ENCODE data around the gene TUSC2. TPM values are rescaled to one million over a fixed set of nuclear protein-coding genes. Genes with fewer than 3 reads are reported as not detected.

Gene TUSC2
- total and polyA plus RNA-seq, 2 of the 8 experiments (the other 6 are each of a cell fraction or from before 2014, with no cell fraction given), result 33.3 to 65.4 TPM

GRCh38 chr3:50287262-50287661 is 40.8 kb downstream of the TUSC2 start:
- DNase-seq (ENCODE audit: low read depth in 1 of 2, low spot score in 2 of 2), result no peak
- no peak overlapping the region for H4K91ac ChIP-seq (replicated peaks; ENCODE audit: insufficient read length, low read length)
- H3K23ac ChIP-seq (ENCODE audit: insufficient read length), result no peak overlapping the region
- H3K23me2 ChIP-seq (ENCODE audit: low read depth, low read length), result peaks cover 7% of the 10 kb centered on the region
- no peak overlapping the region for H2AFZ ChIP-seq (ENCODE audit: low read length)
- H2BK20ac ChIP-seq (ENCODE audit: low read length), result no peak overlapping the region
- H2BK12ac ChIP-seq (ENCODE audit: low read depth, low read length), result no peak overlapping the region
- POLR2A ChIA-PET (ENCODE audit: partially characterized antibody), result interaction anchor here (0.7 to 6.8 kb wide), 4 partner anchors 8 to 46 kb away, joined by 3 to 122 read pairs (median 3); partner anchors contain the start of gene LSMEM2
- no peak overlapping the region for H3K4ac ChIP-seq (replicated peaks; ENCODE audit: insufficient read length, low read depth, low read length)
- no peak overlapping the region for H3K27ac ChIP-seq (ENCODE audit: low read depth, low read length)
- H2AK5ac ChIP-seq (ENCODE audit: low read depth, low read length), result no peak overlapping the region
- H3K9ac ChIP-seq (replicated peaks in 1 of 4; ENCODE audit: extremely low read depth in 1 of 4, low read depth in 3 of 4, low read length in 3 of 4), result no peak overlapping the region
- peaks cover 0 to 4% (median 2%) of the 10 kb centered on the region in 4 experiments; a peak in 4 of 7 replicates for H3K4me1 ChIP-seq (replicated peaks in 1 of 4; ENCODE audit: control insufficient read depth in 3 of 4, insufficient read depth in 4 of 4, low read length in 3 of 4)
- H3K27me3 ChIP-seq (replicated peaks in 1 of 4; ENCODE audit: control insufficient read depth in 3 of 4, extremely low read depth in 1 of 4, insufficient read depth in 3 of 4, low read length in 3 of 4), result no peaks in the 10 kb centered on the region; a peak in 1 of 7 replicates
- no peak overlapping the region for H2BK120ac ChIP-seq (replicated peaks; ENCODE audit: low read depth, low read length)
- H4K20me1 ChIP-seq (replicated peaks in 1 of 2; ENCODE audit: control insufficient read depth in 1 of 2, insufficient read depth in 2 of 2, low read length in 2 of 2), result peaks cover 0 to 13% of the 10 kb centered on the region in 2 experiments
- H3K4me3 ChIP-seq (ENCODE audit: extremely low read depth in 1 of 4, insufficient read depth in 2 of 4, low read depth in 3 of 4, low read length in 4 of 4), result no peak overlapping the region
- peaks cover 0 to 15% of the 10 kb centered on the region in 2 experiments; a peak in 3 of 4 replicates for H3K79me2 ChIP-seq (ENCODE audit: control insufficient read depth in 1 of 2, insufficient read depth in 2 of 2, low read length in 2 of 2)
- peaks cover 16 to 29% (median 22%) of the 10 kb centered on the region in 4 experiments for H3K36me3 ChIP-seq (ENCODE audit: control insufficient read depth in 2 of 4, insufficient read depth in 4 of 4, low read length in 3 of 4)
- no peak overlapping the region for H3K18ac ChIP-seq (ENCODE audit: extremely low read depth, low read length)
- FAIRE-seq, result no peak
- peaks cover 8% of the 10 kb centered on the region; the same call in 1 of the 2 replicates for H3K79me1 ChIP-seq (ENCODE audit: low read depth, low read length)
- H3K56ac ChIP-seq (replicated peaks; ENCODE audit: insufficient read length, low read depth, low read length), result no peak overlapping the region
- CTCF ChIA-PET (ENCODE audit: partially characterized antibody), result interaction anchor here (0.8 to 2.0 kb wide), 5 partner anchors 8 to 95 kb away, joined by 3 to 7 read pairs (median 5); no protein-coding TSS in a partner anchor
- no peak overlapping the region for H2BK5ac ChIP-seq (ENCODE audit: low read depth, low read length)
- no peak overlapping the region for H3K4me2 ChIP-seq (ENCODE audit: insufficient read depth in 1 of 2, low read depth in 2 of 2, low read length in 2 of 2)
- no peaks in the 10 kb centered on the region for H3K9me3 ChIP-seq (ENCODE audit: insufficient read depth in 2 of 2, low read depth in 1 of 2, low read length in 1 of 2)
- H2BK15ac ChIP-seq (ENCODE audit: low read length), result no peak overlapping the region
- H3K14ac ChIP-seq (ENCODE audit: insufficient read length), result no peak overlapping the region
- H4K5ac ChIP-seq (ENCODE audit: insufficient read length, low read depth, low read length), result no peak overlapping the region
- WGBS, 2 experiments (ENCODE audit: extremely low coverage in 1 of 2, insufficient coverage in 1 of 2, insufficient read length in 1 of 2, insufficient replicate concordance in 2 of 2, low coverage in 1 of 2, low lambda C conversion rate in 2 of 2, missing lambda C conversion rate in 1 of 2), result 75% methylated on average over 1 of the region's 1 CpG; no CpG with 5 or more reads in 1 of the 2 experiments
- no peak overlapping the region for H4K8ac ChIP-seq (ENCODE audit: extremely low read depth, insufficient read depth, low read length)
